ENCODE data around the gene TRPM2.
"Not testable (repeated sequence)": the region's sequence is repeated elsewhere in the genome, so short reads cannot be mapped to it uniquely, and the experiment has no call there.

TRPM2 gene

DNA sequence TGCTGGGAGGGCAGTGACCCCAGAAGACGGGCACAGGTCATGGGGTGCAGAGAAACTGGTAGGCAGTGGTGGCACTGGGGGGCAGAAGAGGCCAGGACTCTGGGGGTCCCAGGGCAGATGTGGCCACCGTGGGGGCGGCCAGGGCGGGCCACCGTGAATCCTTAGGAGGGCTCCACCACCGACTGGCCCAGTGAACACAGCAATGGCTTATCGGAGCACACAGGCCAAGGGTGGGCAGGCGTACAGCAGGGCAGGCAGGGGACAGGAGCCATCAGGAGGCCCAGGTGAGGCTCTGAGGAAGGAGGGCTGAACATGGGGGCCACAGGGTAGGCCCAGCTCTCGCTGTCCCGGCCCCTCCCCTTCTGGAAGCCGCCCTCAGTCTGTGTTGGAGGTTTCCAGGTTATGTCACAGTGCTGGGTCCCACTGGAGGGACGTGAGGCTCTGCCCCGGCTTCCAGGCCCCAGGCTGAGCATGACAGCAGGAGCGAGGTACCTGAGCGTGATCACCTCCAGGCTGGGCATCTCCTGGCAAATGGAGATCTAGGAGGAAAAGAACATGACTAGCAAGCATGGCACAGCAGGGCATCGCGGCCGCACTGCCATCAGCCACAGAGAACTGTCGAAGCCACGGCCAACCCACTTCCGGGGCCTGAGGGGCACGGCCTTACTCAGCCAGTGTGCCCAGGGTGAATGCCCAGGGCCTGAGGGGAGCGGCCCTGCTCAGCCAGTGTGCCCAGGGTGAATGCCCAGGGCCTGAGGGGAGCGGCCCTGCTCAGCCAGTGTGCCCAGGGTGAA lies 18.0 kb upstream of the TRPM2 start:
- no peak for DNase-seq (ENCODE audit: low read depth, low spot score)

DNA sequence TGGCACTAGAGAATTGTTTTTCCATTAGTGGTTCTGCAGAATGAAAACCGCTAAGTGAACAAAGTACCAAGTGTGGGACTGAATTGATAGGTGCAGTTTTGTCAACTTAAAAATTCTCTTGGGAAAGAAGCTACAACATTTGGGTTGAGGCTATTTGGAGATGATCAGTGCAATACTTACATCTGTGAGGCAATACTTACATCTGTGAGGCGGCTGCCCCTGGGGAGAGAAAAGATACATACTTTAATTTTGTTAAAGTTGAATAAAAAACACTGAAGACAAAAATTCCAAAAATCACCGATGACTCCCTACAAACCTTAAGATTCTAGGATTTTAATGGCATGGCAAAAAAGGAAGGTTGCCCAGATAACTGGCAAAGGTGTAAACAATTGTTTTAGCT lies 16.0 kb upstream of the TRPM2 start:
- no peak for DNase-seq (ENCODE audit: low read depth, low spot score)

DNA sequence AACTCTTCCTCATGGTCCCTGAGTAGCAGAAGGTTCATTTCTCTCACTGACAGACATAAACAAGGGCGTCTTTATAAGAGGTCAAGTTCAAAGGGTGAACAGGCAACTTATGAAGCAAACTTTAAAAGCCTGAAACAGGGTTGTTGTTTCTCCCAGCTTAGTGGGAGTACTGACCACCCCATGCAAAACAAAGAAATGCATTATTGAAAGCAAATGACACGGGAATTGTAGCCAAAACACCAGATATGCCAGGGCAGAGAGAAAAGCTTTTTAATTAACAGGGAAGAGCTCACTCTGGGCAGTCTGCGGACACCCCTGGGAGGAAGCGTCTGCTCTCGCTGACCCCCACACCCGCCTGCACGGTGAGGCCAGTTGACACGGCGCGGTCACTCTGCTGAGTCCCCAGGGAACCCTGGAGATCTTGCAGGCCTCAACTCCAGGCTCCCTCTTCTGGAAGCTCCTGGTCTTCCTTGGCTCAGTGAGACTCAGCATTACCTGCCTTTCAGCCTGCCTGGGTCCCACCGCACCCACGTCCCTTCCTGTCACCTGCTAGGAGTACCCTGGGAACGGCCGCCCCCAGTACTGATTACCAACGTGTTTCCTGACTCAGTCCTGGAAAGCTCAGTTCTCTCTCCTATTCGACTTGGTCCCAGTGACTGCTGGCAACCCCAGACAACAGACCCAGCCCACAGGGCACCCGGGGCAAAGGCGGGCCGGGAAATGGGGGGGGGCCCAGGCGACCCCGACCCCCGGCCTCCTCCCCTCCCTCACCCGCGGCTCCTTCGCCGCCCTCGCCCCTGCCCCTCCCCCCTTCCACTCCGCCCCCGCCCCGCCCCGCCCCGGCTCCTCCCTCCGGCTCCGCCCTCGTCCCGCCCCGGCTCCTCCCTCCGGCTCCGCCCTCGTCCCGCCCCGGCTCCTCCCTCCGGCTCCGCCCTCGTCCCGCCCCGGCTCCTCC lies 15.2 kb upstream of the TRPM2 start:
- no peak for DNase-seq (ENCODE audit: low read depth, low spot score)

DNA sequence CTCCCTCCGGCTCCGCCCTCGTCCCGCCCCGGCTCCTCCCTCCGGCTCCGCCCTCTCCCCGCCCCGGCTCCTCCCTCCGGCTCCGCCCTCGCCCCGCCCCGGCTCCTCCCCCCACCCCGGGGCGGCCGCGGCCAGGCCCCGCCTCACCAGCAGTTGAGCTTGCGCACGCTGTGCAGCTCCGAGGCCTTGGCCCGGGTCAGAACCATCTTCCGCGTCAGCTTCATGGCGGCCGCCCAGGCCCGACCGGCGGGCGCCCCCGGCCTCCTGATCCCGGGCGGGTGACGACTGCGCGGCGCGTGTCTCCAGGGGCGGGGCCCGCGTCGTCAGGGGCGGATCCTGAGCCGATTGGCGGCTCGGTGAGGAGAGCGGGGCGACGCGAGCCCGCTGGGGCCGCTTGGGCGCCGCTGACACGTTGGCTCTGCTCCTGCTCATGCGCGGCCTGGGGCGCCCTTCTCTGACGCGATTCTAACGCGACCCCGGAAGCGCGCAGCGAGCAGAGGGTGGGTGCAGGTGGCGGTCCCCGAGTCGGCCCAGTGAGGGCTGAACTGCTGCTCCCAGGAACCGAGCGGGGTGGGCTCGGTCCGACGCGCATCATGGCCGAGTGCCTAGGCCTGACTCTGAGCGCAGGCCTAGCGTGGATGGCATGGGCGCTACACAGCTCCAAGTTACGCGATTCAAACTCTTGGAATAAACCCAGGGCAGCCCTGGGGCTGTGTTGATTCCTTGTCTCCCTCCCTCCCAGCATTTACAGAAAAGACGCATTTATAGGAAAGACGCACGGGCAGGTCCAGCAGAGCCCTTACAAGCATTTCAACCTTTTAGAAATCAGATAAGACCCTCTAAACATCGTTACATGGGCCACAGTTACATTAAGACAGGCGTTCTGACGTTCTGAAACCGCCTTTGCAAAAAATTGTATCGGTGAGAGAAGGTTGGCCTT lies 14.2 kb upstream of the TRPM2 start, which contains the start of gene CFAP410:
Gene CFAP410 (minus strand): TSS at position 420 of the 940 bp plus-strand sequence. CDS start 196 bp downstream, at position 224.
- DNase-seq (ENCODE audit: low read depth, low spot score), result peak; percentile 92

DNA sequence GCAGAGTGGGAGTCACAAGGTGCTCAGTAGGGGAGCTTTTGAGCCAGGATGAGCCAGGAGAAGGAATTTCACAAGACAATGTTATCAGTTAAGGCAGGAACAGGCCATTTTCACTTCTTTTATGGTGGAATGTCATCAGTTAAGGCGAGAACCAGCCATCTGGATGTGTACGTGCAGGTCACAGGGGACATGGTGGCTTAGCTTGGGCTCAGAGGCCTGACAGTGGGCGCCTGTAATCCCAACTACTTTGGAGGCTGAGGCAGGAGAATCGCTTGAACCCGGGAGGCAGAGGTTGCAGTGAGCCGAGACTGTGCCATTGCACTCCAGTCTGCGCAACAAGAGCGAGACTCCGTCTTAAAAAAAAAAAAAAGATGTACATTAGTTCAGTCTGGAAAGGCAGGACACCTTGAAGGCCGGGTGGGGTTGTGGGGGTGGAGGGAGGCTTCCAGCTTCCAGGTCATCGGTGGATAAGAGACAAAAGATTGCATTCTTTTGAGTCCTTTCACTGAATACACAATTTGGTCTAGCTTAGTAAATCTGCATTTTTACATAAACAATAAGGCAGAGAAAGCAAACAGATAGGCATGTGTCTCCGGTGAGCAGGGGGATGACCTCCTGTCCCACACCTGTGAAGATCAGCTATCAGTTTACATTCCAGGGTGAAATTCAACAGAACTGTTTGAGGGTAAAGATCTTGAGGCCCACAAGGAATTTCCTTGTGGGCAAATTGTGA lies 11.5 kb upstream of the TRPM2 start:
- not testable (repeated sequence) for DNase-seq (ENCODE audit: low read depth, low spot score)

DNA sequence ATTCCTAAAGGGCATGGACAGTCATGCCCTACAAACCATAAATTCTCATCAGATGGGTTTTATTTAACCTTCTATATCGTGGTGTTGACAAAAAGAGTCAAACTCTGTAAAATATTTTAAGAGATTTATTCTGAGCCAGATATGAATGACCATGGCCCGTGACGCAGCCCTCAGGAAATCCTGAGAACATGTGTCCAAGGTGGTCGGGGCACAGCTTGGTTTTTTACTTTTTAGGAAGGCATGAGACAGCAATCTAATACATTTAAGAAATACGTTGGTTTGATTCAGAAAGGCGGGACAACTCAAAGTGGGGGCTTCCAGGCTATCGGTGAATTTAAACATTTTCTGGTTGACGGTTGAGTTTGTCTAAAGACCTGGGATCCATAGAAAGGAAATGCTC lies 10.4 kb upstream of the TRPM2 start:
- DNase-seq (ENCODE audit: low read depth, low spot score), result not testable (repeated sequence)

DNA sequence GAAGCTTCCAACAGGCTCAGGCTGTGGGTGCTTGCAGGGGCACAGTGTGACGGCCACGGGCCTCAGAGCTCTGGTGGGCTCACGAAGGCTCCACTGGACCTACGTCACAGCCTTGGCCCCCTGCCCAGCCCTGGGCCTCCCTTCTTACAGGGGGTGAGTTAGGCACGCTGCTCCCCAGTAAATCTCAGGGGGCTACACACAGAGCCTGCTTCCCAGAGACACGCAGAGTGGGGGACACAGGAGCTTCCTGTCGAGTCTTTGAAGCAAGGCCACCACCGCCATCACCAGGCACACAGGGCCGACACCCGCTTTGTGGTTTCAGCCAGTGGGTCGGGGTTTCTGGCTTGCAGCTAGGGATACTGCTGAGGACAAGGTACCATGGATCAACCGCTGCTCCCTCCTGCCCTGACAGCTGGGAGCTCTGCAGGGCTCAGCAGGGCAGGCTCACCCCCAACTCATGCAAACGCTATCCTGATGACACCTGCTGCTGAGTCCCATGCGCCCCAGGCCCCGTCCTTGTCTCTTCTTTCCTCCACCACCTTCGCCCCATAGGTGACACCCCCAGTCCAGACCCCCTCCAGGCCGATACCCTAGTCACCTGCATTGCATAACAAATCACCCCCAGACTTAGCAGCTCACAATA lies 8.8 kb upstream of the TRPM2 start:
- no peak for DNase-seq (ENCODE audit: low read depth, low spot score)

DNA sequence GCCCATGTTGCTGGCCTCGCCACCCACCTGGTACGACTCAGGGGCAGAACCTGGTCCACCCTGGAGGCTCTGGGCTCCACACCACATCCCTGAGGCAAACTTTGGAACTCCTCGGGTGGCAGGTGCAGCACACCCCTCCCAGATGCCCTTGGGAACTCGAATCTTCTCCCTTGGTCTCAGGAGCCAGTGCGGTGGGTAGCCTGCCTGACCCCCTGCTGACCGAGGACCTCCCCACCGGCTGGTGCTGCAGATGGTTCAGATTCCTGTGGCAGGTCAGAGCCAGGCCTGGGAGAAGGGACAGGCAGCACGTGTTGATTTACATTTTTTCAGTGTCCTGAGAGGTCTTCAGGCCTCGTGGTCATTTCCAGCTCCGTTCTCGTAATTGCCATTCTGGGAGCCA lies 7.9 kb upstream of the TRPM2 start:
- no peak for DNase-seq (ENCODE audit: low read depth, low spot score)

DNA sequence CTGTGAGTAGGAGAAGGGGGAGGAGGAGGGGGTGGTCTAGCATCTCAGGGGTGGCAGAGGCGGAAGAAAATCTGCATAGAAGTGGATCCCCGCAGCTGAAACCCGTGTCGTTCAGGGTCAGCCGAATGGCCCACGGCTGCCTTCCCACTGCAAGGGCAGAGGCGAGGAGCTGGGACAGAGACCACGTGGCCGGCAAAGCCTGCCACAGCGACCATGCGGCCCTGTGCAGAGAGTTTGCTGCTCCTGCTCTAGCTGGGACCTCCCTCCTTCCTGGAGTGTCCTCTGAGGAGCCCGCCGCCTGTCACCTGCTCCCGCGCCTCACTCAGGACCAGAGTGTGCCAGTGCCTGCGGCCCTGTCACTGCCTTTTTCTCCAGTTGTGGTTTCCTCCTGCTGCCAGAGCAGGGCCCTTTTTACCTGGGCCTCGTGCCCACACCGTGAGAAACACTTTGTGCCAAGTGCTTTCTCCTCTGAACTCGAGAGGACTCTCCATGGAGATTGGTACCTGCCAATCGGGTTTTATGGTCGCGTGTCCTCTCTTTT lies 5.4 kb upstream of the TRPM2 start:
- no peak for DNase-seq (ENCODE audit: low read depth, low spot score)

DNA sequence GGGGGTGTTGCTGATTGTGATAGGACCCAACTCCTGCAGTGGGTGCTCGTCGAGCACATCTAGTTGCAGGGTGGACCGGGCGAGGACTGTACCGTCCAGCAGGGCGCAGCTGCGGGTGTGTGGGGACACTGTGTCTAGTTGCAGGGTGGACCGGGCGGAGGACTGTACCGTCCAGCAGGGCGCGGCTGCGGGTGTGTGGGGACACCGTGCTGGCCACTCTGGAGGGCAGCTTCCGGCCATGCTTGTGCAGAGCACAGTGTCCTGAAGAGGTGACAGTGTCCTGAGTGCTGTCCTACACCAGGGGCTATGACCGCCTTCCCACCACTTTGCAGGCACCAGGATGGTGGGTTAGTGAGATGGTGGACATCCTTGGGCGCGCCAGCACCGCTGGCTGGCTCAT lies 4.6 kb upstream of the TRPM2 start:
- DNase-seq (ENCODE audit: low read depth, low spot score), result no peak

DNA sequence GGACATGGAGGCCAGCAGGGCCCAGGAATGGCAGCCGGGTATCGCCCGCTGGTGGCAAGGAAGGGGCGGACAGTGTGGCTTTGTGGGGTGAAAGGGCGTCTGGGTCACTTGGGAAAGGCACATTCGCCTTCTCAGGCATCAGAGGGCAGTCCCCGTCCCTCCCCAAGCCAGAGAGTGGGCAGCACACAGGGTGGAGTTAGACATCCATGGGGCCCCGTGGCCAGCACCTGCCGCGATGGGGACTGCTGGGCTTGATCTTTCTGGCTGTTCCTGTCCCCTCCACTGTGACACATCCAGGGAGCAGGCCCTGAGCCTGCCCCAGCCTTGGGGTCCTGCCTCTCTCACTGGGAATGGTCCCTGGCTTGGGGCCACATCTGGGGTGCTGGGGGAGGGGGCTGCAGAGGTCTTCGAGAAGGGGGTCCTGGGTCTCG lies 4.0 kb upstream of the TRPM2 start:
- no peak for DNase-seq (ENCODE audit: low read depth, low spot score)

DNA sequence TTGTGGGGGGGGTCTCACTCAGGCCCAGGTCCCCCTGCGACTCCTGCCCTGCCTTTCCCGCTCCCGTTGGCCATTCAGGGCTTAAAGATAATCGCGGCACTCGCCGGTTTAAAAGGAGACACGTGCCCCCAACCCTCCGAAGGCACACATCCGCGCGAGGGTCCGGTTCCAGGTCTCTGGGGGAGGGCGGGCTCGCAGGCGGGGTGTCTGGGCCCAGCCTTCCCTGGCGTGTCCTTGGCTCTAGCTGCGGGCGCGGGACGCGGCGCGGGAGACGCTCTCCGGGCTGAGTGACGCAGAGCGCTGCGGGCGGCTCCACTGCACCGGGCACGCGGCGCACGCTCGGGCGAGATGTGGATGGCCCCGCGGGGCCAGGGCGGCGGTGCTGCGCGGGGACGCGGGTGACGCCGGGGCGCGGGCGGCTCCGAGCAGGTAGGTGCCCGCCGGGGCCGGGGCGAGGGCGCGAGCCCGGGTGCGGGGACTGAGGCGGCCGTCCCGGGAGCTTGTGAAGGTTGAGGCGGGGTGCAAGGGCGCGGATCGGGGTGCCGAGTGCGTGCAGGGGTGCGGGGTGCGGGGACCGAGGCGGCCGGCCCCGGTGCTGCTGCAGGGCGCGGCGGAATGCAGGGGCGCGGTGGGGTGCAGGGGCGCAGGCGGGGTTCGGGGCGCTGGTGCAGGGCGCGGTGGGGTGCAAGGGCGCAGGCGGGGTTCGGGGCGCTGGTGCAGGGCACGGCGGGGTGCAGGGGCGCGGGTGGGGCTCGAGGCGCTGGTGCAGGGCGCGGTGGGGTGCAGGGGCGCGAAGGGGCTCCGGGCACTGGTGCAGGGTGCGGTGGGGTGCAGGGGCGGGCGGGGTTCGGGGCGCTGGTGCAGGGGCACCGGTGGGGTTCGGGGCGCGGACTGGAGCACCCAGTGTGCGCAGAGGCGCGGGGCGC lies 3.3 kb upstream of the TRPM2 start:
- no peak for DNase-seq (ENCODE audit: low read depth, low spot score)

DNA sequence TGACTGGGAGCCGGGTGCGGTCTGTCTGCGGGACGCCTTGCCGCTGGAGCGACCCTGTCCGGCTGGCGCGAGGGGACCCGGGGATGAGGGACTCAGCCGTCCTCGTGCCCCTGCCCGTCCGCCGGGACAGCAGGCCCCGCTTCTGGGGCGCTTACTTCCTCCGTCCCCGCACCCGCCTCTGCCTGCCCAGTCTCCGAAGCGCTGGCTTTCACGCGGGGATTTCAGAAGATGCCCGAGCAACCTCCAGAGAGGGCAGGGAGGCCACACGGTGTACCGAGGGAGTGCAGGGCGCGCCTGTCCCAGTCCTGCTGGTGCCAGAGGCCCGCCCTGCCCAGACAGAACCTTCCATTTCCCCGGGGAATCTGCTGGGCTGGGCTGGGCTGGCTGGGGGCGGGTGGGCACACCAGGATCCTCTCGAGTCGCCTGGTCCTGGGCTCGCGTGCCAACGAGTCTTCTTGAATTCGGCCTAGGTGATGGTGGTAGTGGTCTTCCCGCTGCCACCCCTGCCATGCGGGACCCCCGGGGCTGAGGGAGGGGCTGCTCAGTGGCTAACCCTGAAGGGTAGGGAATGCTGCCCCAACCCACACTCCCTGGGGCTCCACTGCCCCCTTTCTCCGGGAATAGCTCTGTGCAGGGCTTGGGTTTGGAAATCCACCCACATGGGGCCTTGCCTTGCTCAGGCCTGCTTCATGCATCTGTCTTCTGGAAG lies 2.5 kb upstream of the TRPM2 start:
- DNase-seq (ENCODE audit: low read depth, low spot score), result no peak

DNA sequence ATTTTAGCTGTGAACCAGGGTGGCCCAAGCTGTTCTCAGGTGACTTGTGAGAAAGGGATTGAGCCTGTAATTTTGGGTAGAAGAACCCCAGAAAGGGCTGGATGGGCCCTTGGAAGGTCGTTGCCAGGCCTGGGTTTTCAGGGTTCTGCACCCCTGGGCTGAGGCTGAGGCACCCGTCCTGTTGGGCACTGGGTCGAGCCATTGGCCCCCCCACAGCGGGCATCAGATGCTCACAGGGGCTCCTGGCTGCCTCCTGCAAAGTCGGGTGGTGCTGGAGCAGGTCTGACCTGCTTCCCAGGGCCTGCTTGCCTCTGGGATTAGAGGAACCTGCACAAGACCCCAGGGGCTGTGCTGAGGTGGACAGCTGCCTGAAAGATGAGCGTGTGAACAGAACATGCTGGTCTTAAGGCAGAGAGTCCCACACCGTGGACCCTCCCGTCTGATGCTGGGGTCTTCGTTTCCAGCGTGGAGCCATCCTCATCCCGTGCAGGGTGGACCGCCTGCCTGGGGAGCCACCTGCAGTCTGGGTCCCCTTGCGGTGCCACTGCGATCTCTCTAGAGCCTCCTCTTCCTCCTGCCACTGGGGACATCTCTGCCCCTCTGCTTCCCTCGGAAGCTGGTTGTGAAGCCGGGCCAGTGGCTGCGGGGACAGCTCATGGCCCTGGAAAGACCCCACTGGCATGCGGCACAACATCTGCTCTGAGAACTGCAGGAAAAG lies 1.7 kb upstream of the TRPM2 start:
- no peak for DNase-seq (ENCODE audit: low read depth, low spot score)

DNA sequence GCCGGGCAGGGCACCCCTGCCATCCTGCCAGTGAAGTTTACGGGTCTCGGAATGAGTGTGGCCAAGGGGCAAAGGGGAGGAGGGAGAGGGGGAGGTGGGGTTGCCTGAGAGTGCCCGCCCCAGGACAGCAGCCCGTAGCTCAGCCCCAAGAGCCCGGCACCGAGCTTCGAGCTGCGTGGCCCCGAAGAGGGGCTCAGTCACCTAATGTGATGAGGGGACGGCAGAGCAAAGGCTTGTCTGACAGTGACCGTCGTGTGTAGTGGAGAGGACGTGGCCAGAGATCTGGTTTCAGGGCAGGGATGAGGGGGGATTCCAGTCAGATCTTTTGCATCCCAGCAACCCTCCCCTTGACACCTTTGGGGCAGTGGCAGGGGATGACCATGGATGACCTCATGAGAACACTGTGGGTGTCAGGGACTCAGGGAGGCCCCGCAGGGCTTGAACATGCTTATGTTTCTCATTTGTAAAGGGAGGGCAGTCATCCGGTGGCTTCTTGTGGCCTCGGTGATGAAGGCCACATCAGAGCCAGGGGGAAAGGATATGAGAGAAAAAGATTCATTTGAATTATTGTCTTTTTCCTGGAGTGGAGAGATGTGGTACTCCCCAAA lies 1.1 kb upstream of the TRPM2 start:
- DNase-seq (ENCODE audit: low read depth, low spot score), result no peak

DNA sequence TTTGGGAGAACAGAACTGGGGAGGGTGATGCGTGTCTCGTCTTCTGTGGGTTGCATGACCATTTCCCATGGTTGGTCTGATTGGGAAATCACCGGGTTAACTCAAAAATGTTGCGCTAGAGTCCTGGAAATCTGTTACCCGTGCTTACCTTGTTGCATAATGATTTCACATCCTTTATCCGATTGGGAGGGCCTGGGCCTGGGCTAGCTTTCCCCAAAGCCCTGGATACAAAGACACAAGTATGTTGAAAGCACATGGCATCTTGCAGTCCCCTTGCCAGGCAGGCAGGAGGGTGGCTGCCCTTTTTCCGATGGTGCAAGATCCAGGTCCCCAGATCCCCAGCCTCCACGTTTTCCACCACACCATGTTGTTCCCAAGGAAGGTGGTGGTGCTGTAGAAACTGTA lies 582 bp downstream of the TRPM2 start:
- DNase-seq (ENCODE audit: low read depth, low spot score), result no peak
